Liver (tissue), 3 donors: Measurements from ENCODE around the gene ARMC2.

ENCODE experiments used
- EGR1 ChIP-seq, 2 donors: IDR thresholded peaks; 2 replicates each; pipeline ENCODE4 v1.6.1; 2016 to 2018; ENCODE audit warnings: antibody characterized with exemption in 2 of 2, low read depth in 2 of 2
- FOXA1 ChIP-seq: IDR thresholded peaks from 2 replicates; pipeline ENCODE4 v1.6.1; 2016; ENCODE audit warnings: antibody characterized with exemption
- FOXA2 ChIP-seq: IDR thresholded peaks from 2 replicates; pipeline ENCODE4 v1.6.1; 2016; ENCODE audit warnings: antibody characterized with exemption
- GABPA ChIP-seq, 2 donors: IDR thresholded peaks in 1 of 2; conservative IDR thresholded peaks in 1 of 2; 2 replicates each; pipeline ENCODE4 v1.6.1; 2016; ENCODE audit warnings: antibody characterized with exemption in 2 of 2, mild to moderate bottlenecking in 1 of 2, moderate library complexity in 1 of 2
- HNF4G ChIP-seq: IDR thresholded peaks from 2 replicates; pipeline ENCODE4 v1.6.1; 2016; ENCODE audit warnings: antibody characterized with exemption
- JUND ChIP-seq, 2 donors: IDR thresholded peaks; 2 replicates each; pipeline ENCODE4 v1.6.1; 2016; ENCODE audit warnings: antibody characterized with exemption in 2 of 2
- NR2F2 ChIP-seq: IDR thresholded peaks from 2 replicates; pipeline ENCODE4 v1.6.1; 2016; ENCODE audit warnings: antibody characterized with exemption
- RAD21 ChIP-seq, 2 donors: IDR thresholded peaks; 2 replicates each; pipeline ENCODE4 v1.6.1; 2016; ENCODE audit warnings: antibody characterized with exemption in 2 of 2, mild to moderate bottlenecking in 2 of 2
- TAF1 ChIP-seq: conservative IDR thresholded peaks from 2 replicates; pipeline ENCODE4 v1.6.1; 2016; ENCODE audit warnings: antibody characterized with exemption, mild to moderate bottlenecking
- YY1 ChIP-seq: IDR thresholded peaks from 2 replicates; pipeline ENCODE4 v1.6.1; 2016; ENCODE audit warnings: antibody characterized with exemption, mild to moderate bottlenecking
- TF ChIP-seq, protein P1 (sequence below): fragments of 150-350 bp; IDR thresholded peaks from 2 replicates; pipeline ENCODE4 v1.5.1; 2017; ENCODE audit warnings: improper control_type of control experiment, low read depth, low read length; ENCODE audit not compliant: missing input control
- TF ChIP-seq, protein P2 (sequence below): IDR thresholded peaks from 2 replicates; pipeline ENCODE4 v1.6.1; 2016; ENCODE audit warnings: antibody characterized with exemption
- TF ChIP-seq, protein P3 (sequence below): IDR thresholded peaks from 2 replicates; pipeline ENCODE4 v1.6.1; 2016; ENCODE audit warnings: antibody characterized with exemption, mild to moderate bottlenecking
- TF ChIP-seq, protein P4 (sequence below): IDR thresholded peaks from 2 replicates; pipeline ENCODE4 v1.6.1; 2016; ENCODE audit warnings: antibody characterized with exemption
- donor health status: healthy.
- donor health status: healthy.

DNA sequence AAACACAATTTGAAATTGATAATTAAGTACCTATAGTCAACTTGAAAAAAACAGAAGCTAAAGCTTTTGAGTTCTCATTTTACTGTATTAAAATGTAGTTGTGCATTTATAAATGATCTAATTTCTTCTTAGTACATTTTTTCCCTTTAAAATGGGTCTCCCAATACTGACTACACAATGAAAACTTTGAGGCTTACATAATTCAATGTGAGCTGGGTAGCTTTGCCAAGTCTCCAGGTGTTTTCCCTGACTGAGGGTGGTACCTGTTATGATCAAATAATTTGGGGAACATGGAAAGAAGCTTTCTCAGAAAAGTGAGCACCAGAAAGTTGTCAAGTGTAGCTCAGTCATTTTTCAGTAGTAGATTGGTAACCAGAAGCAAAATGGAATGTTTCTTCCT lies 74.3 kb downstream of the ARMC2 start:
- TF ChIP-seq, protein P1, sequence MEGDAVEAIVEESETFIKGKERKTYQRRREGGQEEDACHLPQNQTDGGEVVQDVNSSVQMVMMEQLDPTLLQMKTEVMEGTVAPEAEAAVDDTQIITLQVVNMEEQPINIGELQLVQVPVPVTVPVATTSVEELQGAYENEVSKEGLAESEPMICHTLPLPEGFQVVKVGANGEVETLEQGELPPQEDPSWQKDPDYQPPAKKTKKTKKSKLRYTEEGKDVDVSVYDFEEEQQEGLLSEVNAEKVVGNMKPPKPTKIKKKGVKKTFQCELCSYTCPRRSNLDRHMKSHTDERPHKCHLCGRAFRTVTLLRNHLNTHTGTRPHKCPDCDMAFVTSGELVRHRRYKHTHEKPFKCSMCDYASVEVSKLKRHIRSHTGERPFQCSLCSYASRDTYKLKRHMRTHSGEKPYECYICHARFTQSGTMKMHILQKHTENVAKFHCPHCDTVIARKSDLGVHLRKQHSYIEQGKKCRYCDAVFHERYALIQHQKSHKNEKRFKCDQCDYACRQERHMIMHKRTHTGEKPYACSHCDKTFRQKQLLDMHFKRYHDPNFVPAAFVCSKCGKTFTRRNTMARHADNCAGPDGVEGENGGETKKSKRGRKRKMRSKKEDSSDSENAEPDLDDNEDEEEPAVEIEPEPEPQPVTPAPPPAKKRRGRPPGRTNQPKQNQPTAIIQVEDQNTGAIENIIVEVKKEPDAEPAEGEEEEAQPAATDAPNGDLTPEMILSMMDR = no peak
- TF ChIP-seq GABPA (IDR thresholded peaks at IDR 0.05 in 1 of 2, conservative IDR thresholded peaks at IDR 0.05 in 1 of 2) (no peak), YY1 (no peak), TAF1 (no peak), JUND (IDR thresholded peaks at IDR 0.05) (no peak), FOXA1 (no peak), EGR1 (IDR thresholded peaks at IDR 0.05; ENCODE audit: low read depth in 2 of 2) (no peak), HNF4G (no peak), NR2F2 (no peak), FOXA2 (no peak), RAD21 (IDR thresholded peaks at IDR 0.05) (no peak)
- TF ChIP-seq, protein P2, sequence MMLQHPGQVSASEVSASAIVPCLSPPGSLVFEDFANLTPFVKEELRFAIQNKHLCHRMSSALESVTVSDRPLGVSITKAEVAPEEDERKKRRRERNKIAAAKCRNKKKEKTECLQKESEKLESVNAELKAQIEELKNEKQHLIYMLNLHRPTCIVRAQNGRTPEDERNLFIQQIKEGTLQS = no peak
- TF ChIP-seq, protein P3, sequence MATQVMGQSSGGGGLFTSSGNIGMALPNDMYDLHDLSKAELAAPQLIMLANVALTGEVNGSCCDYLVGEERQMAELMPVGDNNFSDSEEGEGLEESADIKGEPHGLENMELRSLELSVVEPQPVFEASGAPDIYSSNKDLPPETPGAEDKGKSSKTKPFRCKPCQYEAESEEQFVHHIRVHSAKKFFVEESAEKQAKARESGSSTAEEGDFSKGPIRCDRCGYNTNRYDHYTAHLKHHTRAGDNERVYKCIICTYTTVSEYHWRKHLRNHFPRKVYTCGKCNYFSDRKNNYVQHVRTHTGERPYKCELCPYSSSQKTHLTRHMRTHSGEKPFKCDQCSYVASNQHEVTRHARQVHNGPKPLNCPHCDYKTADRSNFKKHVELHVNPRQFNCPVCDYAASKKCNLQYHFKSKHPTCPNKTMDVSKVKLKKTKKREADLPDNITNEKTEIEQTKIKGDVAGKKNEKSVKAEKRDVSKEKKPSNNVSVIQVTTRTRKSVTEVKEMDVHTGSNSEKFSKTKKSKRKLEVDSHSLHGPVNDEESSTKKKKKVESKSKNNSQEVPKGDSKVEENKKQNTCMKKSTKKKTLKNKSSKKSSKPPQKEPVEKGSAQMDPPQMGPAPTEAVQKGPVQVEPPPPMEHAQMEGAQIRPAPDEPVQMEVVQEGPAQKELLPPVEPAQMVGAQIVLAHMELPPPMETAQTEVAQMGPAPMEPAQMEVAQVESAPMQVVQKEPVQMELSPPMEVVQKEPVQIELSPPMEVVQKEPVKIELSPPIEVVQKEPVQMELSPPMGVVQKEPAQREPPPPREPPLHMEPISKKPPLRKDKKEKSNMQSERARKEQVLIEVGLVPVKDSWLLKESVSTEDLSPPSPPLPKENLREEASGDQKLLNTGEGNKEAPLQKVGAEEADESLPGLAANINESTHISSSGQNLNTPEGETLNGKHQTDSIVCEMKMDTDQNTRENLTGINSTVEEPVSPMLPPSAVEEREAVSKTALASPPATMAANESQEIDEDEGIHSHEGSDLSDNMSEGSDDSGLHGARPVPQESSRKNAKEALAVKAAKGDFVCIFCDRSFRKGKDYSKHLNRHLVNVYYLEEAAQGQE = no peak
- TF ChIP-seq, protein P4, sequence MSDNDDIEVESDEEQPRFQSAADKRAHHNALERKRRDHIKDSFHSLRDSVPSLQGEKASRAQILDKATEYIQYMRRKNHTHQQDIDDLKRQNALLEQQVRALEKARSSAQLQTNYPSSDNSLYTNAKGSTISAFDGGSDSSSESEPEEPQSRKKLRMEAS = no peak
